ENCODE data around the gene RNASE13. TPM values are rescaled to one million over a fixed set of nuclear protein-coding genes. Genes with fewer than 3 reads are reported as not detected.

The RNASE13 gene
- total RNA-seq, 1 experiment from 2014 or later = not detected

- no peak overlapping the region for H3K56ac ChIP-seq (ENCODE audit: insufficient read length, low read depth, low read length)
- H2BK5ac ChIP-seq (ENCODE audit: insufficient read length, low read length) = no peak overlapping the region
- peak overlapping the region; percentile 49; the same call in 1 of the 2 replicates for H3K14ac ChIP-seq (ENCODE audit: insufficient read depth, low read length)
- Mint-ChIP-seq H3K4me3 (peak overlapping the region; percentile 88 to 96), H3K9me3 (no peaks in the 10 kb centered on the region), H3K27me3 (ENCODE audit: low read depth) (peaks cover 16% of the 10 kb centered on the region), H3K27ac (peak overlapping the region; percentile 95 to 98 (median 95)), H3K4me1 (peaks cover 26 to 30% of the 10 kb centered on the region in 2 experiments), H3K36me3 (ENCODE audit: insufficient read depth in 1 of 3, low read depth in 3 of 3) (peaks cover 29 to 43% (median 37%) of the 10 kb centered on the region in 3 experiments)
- no peak overlapping the region for H2AFZ ChIP-seq (ENCODE audit: low read length)
- no peak overlapping the region for H2BK12ac ChIP-seq (ENCODE audit: insufficient read length, low read depth, low read length)
- H3K9ac ChIP-seq (ENCODE audit: extremely low read depth, insufficient read length, low read length) = peak overlapping the region; percentile 39
- no peak overlapping the region for H2BK20ac ChIP-seq (ENCODE audit: low read depth, low read length, poor library complexity, severe bottlenecking)
- H4K91ac ChIP-seq (ENCODE audit: insufficient read length, low read depth, low read length) = no peak overlapping the region
- H3K27me3 ChIP-seq (ENCODE audit: insufficient read depth, low read length) = no peaks in the 10 kb centered on the region
- TF ChIP-seq CTCF (conservative IDR thresholded peaks at IDR 0.05) = 0 out of 3 replicates have a peak, but pooled peaks have one; percentile 7
- H4K8ac ChIP-seq (replicated peaks; ENCODE audit: insufficient read length, low read depth, low read length) = no peak overlapping the region
- WGBS (ENCODE audit: extremely low coverage, insufficient read length, low lambda C conversion rate) = no CpG with 5 or more reads among the region's 37 CpGs
- peak; percentile 92 for DNase-seq
- peaks cover 4% of the 10 kb centered on the region; the same call in 1 of the 2 replicates for H3K4me1 ChIP-seq (ENCODE audit: insufficient read depth, low read length)
- H3K79me2 ChIP-seq (ENCODE audit: insufficient read depth, low read length) = no peaks in the 10 kb centered on the region
- no peak overlapping the region for H2BK15ac ChIP-seq (ENCODE audit: low read depth, low read length)
- H3K27ac ChIP-seq (ENCODE audit: insufficient read length, low read depth, low read length) = no peak overlapping the region
- H3K18ac ChIP-seq (ENCODE audit: insufficient read length, low read depth, low read length) = peak overlapping the region; percentile 31
- H3K23ac ChIP-seq (ENCODE audit: insufficient read length, low read depth, low read length) = no peak overlapping the region
- peak overlapping the region; percentile 76 for H3K4me2 ChIP-seq (ENCODE audit: insufficient read depth, insufficient read length, low read length)
- no peak overlapping the region for H2AK5ac ChIP-seq (ENCODE audit: insufficient read length, low read length)
- H2BK120ac ChIP-seq (ENCODE audit: low read depth, low read length, poor library complexity, severe bottlenecking) = no peak overlapping the region
- H4K5ac ChIP-seq (ENCODE audit: insufficient read length, low read depth, low read length) = no peak overlapping the region
- no peaks in the 10 kb centered on the region for H4K20me1 ChIP-seq (ENCODE audit: control insufficient read depth, insufficient read depth, insufficient read length)
- H3K4ac ChIP-seq (ENCODE audit: low read depth, low read length) = no peak overlapping the region
- peaks cover 31% of the 10 kb centered on the region for H3K23me2 ChIP-seq (ENCODE audit: insufficient read length, low read depth, low read length, poor library complexity, severe bottlenecking)
- H3K79me1 ChIP-seq (ENCODE audit: insufficient read depth, low read depth, low read length, poor library complexity, severe bottlenecking) = no peaks in the 10 kb centered on the region
- no peaks in the 10 kb centered on the region for H3K9me3 ChIP-seq (ENCODE audit: control insufficient read depth, low read depth, low read length)
- H3T11ph ChIP-seq (ENCODE audit: low read length) = no peak overlapping the region
Observed at GRCh38 chr14:21071225-21072030, 36.8 kb upstream of the RNASE13 start.
